Cerebellar nuclear complex (tissue), 1 donor: ENCODE results near the gene TFEB.
"Not testable (repeated sequence)": the region's sequence is repeated elsewhere in the genome, so short reads cannot be mapped to it uniquely, and the experiment has no call there.

ENCODE experiments used
- DNase-seq, 2 experiments: peaks; one replicate each; lab custom pipeline; 2025; lab: John Stamatoyannopoulos, UW

Gene TFEB

DNA sequence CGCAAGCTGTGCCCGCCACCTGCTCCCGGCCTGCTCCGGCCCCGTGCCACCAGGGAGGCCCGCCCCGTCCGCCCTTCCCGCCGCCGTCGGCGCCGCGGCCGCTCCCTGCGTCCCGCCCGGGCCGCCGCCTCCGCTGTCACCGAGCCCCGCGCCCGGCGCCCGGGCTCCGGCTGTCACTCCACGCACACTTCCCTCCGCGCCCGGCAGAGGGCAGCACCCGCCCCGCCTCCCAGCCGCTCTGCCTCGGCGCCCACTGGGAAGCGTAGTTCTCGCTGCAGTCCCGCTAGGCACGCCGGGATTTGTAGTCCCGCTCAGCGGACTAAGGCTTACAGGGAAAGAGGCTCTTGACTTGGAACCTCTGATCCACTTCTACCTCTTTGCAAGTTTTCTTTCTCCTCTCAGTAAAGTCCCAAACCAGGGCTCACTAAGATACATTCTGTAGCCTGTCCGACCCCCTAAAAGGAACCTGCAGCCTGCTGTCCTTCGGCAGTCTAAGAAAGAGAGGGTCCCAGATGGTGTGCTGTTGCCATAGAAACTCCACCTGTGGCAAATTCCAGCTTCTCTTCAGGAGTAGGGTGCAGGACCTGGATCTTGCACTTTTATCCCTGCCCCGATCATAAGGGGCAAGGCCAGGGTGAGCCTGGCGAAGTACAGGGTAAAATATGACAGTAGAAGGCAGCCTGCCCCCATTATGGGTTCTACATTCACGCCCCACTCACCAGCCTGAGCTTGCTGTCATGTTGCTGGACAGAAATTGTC lies at the start of gene TFEB:
TSS of gene TFEB (minus strand) at position 182 of the 759 bp plus-strand sequence. CDS start 44,395 bp downstream, outside the sequence.
- DNase-seq: peak; percentile 29 to 87

DNA sequence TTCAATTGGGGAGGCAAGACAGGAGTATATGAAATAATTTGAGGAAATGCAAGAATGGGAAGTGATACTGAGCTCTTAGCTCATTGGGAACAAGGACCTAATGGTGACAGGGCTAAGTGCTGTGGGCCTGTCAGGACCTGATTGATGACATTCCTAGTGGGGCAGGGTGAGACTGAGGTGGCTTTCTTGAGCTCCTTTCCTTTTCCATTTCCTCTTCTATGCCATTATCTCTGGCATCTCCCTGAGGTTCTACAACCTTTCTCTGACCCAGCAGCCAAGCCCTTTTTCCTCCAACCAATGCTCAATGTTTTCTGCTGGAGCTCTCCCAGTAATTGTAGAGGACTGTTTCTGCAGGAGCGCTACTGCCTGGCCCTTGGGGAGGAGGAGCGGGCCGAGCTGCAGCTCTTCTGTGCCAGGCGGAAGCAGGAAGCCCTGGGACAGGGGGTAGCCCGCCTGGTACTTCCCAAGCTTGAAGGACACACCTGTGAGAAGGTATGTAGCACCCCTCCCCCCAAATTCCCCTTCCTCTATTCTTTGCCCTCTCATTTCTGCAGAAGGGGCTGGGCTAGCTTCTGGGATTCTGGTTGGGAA lies 49.3 kb upstream of the TFEB start:
- no peak for DNase-seq

DNA sequence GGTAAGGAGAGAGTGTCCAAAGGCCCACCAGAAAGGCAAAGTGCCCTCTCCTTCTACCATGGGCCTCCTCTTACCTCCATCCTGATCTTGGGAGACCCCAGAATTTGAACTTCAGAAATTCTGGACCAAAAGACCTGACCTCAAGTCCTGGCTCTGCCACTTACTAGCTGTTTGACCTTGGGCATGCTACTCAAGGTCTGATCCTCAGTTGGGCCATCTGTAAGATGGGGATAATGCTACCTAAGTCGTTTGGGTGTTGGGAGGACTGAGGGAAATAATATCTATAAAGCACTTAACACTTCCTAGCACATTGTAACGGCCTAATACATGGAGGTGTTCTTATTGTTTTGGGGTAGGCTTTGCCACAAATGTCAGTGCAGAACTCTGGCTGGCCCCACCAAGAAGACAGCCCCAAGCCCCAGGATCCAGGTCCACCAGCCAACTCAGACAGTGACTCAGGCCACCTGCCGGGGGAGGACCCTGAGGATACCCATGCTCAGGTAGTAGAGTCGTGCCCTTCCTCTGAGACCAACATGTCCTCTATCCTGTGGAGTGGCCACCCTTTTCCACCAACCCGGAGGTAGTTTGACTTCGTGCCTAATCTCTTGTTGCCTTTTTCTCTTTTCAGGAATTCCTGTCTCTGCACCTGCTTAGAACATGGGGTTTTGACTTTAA lies 47.8 kb upstream of the TFEB start:
- DNase-seq: no peak

DNA sequence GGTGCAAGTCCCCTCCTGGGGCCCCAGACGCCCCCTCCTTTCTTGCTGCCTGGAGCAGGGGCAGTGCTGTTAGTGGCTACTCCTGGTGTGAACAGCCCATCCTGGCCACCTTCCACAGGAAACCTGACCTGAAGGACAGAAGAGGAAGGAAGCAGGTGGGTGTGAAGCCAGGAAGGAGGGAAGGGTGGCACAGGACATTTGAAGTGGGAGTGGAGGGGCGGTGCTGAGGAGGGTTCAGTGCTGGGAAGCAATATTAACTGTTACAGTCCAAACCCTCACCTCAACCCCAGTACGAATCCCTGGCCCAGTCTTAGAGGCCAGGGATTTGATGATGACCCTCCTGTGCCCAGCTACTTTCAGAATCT lies 45.9 kb upstream of the TFEB start:
- no peak for DNase-seq

DNA sequence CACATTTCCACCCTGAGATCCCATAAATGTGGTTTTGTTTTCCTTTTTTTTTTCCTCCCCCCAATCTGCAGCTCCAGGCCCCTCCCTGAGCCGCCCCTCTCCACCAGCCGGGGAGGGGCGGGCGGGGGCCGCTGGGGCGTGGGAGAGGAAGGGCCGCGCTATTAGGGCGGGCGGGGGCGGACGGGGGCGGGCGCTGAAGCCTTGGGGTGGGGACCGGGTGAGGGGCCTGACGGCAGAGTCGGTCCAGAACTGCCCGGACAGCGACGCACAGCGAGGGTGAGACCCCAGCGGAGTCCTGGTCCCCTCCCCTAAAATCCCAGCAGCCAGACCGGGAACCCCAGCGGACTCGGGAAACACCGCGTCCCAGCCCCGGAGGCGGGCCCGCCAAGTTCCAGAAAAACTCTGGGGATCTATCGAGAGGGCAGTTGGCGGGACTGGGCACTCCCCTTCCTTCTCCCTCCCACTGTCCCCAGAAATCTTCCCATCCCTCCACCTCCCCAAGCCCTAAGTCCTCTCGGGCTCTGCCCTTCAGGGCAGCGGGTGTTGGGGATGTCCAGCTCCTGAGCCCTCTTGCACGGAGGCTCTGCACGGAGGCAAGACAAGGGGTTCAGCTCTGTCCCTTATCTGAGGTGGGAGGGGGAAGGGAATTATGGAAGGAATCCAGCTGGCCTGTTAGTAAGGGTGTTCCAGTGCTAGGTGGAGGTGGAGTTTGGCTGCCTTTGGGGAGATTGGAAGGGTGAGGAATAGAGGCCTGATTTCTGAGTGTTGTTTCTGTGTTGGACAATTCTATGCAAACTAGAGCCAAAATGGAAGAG lies 45.4 kb upstream of the TFEB start, which contains the start of gene PRICKLE4:
TSS of gene PRICKLE4 (plus strand) at position 232 of the 815 bp plus-strand sequence. CDS start 2,692 bp downstream, outside the sequence.
- no peak for DNase-seq

DNA sequence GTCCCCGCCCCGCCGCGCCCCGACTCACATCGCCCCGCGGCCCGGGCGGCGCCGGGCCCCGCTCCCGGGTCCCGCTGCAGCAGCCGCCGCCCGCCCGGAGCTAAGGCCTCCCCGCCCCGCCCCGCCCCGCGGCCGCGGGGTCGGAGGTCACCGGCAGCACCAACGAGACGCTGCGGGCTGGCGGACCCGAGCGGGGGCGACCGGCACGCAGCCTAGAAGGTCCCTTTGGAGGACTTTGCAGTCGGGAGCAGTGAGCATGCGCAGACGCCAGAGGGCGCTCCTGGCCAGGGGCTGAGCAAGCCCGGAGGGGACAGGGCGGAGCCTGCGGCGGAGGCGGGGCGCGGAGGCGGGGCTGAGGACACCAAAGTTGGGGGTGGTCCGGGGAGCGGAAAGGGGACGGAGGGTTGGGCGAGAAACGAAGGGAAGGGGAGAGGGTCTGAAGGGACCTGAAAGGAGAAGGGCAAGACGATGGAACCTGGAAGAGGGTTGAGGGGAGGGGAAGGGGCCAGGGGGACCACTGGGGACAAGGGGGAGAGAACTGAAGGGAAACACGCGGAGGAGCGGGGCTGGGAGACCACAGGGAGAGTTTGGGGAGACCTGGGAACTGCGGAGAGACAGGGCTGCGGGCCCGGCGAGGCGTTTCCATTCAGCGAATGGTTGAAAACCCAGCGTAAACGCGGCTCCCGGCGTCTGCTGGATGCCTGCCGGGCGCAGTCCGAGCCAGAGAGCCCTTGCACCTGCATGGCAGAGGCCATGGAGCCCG lies 44.6 kb upstream of the TFEB start, which contains the start of gene FRS3:
TSS of gene FRS3 (minus strand) at position 113 of the 763 bp plus-strand sequence. CDS start 2,913 bp downstream, outside the sequence.
- peak; percentile 77 to 92 for DNase-seq

DNA sequence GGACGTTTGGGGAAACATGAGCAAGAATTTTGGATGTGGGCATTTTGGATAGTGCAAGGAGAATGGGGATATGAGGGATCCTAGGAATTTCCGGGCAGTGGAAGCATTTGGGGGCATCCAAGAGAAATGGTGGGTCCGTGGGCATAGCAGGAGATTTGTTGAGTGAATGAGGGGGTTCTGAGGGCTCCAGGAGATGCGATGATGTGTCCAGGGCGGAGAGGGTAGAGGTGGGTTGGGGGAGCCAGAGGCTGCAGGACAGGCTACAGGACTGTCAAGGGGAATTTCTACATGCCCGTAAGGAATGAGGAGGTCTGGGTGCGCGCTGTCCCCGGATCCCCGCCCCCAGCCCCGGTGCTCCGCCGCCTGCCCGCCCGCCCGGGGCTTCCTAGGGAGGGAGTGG lies 43.9 kb upstream of the TFEB start:
- no peak for DNase-seq

DNA sequence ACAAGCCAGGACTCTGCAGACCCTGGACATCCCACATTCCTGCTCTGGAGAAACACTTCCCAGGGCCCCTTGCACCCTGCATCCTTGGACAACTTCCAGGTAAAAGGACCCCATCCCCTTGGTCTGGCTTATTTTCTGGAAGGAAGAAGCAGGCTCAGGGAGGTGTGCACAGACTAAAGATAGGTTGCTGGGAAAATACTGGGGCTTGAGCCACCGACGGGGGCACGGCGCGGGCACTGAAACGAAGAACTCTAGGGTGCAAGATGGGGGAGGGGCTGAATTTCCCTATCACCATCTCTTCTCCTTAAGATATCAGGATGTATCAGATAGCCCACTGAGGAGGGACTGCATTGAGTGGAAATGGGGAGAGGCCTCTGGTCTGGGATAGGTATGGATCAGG lies 43.5 kb upstream of the TFEB start:
- DNase-seq: no peak

DNA sequence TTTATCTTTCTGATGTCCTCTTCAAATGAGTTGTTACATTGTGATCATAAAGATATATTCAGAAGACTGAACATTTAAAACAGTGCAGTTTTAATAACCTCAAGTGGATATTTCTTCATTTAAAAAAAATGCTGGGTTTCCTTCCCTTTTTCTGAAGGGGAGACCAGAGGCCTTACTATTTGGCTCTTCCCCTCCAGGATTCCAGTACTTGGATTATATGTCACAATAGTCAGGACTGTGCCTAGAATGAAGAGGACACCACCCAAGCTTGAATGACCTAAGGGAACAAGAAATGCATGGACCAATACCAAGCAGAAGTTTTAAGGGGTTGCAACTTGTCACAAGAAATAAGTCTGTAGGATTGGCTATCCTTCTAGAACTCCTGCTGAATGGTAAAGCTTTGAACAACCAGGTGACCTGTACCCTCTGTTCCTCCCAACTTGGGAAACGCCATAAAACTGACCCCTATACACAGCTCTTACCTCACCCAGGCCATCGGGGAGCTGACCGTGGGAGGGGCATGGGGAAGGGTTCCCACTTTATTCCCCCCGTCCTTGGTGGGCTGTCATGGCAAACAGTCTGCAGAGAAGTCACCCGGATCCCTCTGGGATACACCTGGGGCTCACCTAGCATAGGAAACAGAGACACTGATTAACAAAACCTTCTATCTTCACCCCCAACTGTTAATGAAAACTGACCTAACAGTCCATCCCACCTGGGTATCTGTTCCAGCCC lies 42.3 kb upstream of the TFEB start:
- DNase-seq: no peak

DNA sequence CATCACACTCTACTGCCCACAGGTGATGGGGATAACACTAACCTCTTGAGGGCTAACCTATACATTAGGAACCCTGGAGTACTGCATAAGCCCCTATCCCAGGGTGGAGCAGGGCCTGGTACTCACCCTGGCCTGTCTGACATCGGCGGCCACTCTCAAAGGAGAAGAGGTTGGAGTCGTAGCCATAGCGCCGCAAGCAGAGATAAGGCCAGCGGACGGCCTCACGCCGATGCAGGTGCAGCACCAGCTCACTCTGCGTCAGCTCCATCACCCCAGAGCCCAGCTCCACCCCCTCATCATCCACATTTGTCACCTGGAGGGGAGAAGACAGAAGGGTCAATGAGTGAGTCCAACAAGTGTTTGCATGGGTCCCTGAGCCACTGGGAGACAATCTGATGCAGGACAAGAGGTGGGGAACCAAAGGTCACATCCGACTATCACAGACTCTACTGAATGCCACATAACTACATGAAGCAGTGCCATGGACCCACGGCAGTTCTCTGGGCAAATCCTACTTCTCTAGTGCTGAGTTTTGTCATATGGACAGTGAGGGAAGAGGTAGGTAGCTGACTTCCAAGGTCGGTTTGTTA lies 40.0 kb upstream of the TFEB start:
- no peak for DNase-seq

DNA sequence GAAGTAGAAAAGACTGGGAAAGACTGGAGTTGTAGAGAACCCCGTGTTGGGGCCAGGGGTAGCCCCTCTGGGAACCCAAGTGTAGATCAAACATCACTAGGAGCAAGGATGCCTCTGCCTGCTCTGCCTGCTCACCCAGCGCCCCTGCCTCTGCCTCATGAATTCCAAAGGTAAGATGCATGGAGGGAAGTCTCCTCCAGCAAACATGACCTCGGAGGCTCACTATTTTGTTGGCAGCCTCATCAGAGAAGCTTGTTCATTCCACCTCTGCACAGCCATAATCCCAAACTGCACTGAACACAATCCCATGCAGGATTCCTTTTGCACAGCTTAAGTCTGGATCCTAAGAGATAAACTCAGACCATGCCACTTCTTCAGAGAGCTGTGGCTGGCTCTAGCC lies 39.4 kb upstream of the TFEB start:
- DNase-seq: no peak

DNA sequence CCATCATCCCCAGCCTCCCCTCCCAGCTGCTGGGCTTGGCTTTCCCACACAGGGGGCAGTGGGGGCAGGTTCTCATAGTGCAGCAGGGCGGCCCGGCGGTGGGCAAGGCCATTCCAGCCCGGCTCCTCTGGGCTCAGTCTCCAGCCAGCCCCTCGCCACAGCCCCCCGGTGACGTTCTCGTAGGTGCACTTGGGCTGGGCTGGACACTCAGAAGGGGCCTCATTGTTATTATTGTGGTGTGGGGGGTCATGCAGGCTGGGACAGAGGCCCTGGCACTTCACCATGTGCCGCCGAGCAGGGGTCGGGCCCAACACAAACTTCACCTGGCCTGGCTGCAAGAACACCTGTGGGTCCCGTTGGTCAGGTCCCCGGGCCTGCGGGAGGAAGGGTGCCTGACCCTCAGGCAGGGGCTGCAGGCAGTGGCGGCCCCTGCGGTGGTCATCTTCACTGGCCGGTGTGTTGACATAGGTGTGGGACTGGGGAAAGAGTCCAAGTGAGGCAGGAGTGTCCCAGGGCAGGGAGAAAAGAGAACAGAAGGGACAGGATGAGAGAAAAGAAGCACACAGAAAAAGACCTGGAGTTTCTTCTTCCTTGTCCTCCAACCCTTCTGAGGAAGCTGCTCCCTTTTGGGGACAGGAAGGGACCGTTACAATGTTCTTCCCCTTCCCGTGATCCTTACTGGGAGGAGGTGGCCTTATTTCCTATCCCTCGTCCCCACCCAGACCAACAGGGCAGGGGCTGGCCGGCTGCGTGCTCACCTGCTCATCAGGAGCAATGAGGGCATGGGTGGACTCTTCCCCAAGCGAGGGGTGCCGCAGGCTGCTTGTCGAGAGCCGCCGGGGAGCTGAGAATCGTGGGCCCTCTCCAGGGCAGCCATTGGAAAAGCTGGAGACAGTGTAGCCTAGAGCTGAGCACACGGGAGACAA lies 35.9 kb upstream of the TFEB start:
- DNase-seq: no peak

DNA sequence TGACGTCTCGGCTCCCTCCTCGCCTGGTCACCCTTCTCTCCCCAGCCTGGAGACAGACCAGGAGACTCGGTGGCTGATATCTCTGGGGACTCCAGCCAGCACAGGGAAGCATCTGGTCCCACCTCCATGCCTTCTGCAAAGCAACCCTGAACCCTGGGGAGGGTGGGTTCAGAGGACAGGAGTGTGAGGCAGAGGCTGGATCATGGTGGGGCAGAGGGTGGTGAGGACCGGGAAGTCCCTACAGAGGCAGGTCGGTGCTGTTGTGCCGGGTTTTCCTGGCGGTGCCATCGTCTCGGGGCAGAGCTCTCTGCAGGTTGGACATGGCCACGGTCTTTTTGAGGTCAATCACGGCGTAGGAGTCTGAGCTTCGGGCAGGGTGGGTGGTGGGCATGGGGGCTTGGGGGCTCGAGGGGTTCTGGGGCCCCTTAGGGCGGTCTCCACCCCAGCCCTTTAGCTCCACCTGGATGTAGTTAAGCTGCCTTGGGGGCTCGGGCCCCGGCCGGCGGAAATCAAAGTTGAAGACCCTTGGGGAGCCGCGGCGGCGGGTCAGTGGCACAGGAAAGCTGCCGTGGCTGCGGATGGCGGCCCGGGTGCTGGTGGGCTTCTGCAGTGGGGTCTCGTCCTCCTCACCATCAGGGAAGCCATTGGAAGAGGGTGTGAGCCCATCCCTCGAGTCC lies 35.1 kb upstream of the TFEB start:
- no peak for DNase-seq

DNA sequence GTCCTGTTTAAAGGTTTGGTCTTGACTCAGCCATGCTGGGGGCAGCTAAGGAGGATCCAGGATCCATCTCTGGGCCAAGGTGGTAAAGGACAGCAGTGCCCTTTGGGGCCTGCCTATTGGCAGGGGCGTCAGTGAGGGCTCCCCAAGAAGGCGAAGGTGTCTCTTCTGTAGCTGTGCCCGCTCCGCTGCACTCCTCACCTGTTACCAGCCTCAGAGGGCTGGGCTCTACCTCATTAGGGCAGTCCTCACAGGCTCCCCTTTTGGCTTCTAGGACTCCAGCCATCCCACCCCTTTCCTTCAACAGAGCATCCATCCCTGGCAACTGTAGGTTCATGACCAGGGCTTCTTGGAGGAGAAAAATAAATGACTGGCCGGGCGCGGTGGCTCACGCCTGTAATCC lies 34.0 kb upstream of the TFEB start:
- no peak for DNase-seq

DNA sequence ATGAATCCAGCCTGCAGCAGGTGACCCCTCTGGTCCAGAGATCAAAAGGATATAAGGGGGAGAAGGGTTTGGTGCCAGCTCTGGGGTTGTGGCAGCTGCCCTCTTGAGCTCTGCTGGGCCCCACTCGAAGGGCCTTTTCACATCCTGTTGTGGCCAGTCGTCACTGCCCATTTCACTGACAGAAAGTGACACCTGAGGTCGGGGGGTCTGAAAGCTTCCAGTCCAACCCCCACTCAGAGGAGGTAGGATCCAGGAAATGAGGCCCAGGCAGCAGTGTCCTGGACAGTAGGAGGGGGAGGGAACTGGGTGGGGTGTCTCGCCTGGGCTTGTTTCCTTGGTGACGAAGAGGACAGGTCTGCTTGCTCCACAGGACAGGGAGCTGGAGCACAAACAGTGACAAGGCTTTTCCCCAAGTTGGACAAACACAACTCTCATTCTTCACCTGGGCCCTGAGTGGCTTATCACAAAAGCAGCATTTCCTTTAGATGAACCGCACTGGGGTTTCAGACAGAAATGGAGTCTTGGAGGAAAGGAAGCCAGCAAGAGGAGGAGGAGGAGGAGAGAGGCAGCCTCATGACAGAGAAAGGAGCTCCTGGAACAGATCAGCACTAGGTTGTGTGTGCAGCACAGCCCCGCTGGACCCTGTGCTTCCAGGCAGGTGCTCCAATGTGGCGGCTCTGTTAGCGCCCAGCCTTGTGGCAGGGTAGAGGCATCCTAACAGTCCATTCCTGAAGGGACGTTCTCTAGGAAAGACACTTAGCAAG lies 33.3 kb upstream of the TFEB start:
- DNase-seq: no peak

DNA sequence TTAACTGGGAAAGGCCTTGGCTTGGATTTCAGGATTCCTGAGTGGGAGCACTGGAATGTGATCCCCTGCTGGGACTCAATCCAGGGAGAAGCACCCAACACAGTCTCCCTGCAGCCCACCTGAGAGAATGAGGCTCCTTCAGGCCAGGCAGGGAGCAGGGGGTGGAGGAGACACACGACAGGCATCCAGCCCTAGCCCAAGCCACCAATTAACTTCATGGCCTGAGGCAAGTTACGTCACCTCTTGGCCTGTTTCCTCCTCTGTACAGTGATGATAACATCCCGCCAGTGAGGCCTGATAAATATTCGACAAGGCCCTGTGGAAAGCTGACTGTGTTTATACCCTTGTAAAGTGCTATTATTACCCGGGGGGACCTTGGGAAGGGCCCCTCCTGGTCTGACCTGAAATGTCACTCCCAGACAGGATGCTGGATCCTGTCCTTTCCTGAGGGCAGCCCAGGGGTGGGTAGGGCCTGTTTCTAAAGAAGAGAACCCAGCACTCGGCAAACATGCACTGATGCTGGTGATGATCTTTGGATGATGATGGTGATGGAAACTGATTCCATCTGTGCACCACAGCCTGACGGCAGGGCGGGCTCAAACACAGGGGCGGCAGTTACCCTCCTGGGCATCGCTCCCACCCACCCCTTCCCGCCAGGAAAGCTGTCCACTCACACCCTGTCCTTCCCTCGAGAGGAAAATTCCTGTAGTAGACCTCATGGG lies 31.9 kb upstream of the TFEB start:
- DNase-seq: no peak

DNA sequence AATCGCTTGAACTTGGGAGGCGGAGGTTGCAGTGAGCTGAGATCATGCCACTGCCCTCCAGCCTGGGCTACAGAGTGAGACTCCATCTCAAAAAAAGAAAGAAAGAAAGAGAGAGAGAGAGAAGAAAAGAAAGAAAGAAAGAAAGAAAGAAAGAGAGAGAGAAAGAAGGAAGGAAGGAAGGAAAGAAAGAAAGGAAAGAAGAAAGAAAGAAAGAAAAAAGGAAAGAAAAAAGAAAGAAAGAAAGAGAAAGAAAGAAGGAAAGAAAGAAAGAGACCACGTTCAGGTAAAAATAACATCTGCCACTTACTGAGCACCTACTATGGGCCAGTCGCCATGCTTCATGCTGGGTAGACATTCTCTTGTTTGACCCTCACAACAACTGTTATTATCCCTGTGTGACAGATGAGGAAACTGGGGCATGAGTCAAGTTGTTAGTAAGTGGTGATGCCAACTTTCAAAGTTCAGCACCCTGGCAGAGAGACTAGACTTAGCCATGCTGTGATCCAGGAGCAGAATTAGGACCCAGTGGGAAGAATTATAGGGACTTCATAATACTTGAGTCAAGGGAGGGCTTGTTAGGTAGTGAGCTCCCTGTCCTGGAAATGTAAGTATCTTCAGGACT lies 30.7 kb upstream of the TFEB start:
- not testable (repeated sequence) for DNase-seq
